ENCODE measurements around the gene WNK1. TPM values are rescaled to one million over a fixed set of nuclear protein-coding genes. Genes with fewer than 3 reads are reported as not detected.

WNK1 gene
- total RNA-seq, 4 donors from 2014 or later: 153 to 220 (median 178) TPM

- DNase-seq (ENCODE audit: low spot score in 2 of 2): no peak
- Histone ChIP-seq H3K27ac (no peak overlapping the region), H3K27me3 (no peaks in the 10 kb centered on the region), H3K36me3 (peaks cover 0 to 8% (median 0%) of the 10 kb centered on the region in 3 donors), H3K9me3 (no peaks in the 10 kb centered on the region), H3K4me1 (peaks cover 0 to 61% (median 12%) of the 10 kb centered on the region in 4 donors), H3K4me3 (no peak overlapping the region)
- TF ChIP-seq EP300 (IDR thresholded peaks at IDR 0.05): no peak
- no peak for TF ChIP-seq POLR2A (IDR thresholded peaks at IDR 0.05)
- TF ChIP-seq CTCF (IDR thresholded peaks at IDR 0.05): no peak
- 39 to 48% methylated on average over 1 of the region's 1 CpG for WGBS, 2 donors
These were observed 8.9 kb downstream of the WNK1 start for GRCh38 chr12:761256-761655.

GRCh38 chr12:765840-766239 lies 13.5 kb downstream of the WNK1 start:
- H3K27me3 ChIP-seq: no peaks in the 10 kb centered on the region
- H3K27ac ChIP-seq: no peak overlapping the region
- H3K4me1 ChIP-seq: peaks cover 0 to 56% (median 7%) of the 10 kb centered on the region in 4 donors
- no peaks in the 10 kb centered on the region for H3K9me3 ChIP-seq
- DNase-seq (ENCODE audit: low spot score in 2 of 2): no peak
- TF ChIP-seq EP300 (IDR thresholded peaks at IDR 0.05): no peak
- TF ChIP-seq CTCF (IDR thresholded peaks at IDR 0.05): no peak
- TF ChIP-seq POLR2A (IDR thresholded peaks at IDR 0.05): no peak
- WGBS, 2 donors: 91 to 96% methylated on average over 1 of the region's 1 CpG
- H3K36me3 ChIP-seq: peaks cover 0 to 8% (median 0%) of the 10 kb centered on the region in 3 donors
- H3K4me3 ChIP-seq: no peak overlapping the region

- no peak overlapping the region for H3K27ac ChIP-seq
These were observed 16.1 kb downstream of the WNK1 start for GRCh38 chr12:768434-768833.

GRCh38 chr12:770479-770878 lies 18.1 kb downstream of the WNK1 start:
- 49 to 58% methylated on average over 2 of the region's 2 CpGs for WGBS, 2 donors
- H3K4me1 ChIP-seq: peaks cover 3 to 69% (median 18%) of the 10 kb centered on the region in 4 donors
- no peak for DNase-seq (ENCODE audit: low spot score in 2 of 2)

More at GRCh38 chr12:768434-768833, 16.1 kb downstream of the WNK1 start:
- no peaks in the 10 kb centered on the region for H3K27me3 ChIP-seq
- no peaks in the 10 kb centered on the region for H3K9me3 ChIP-seq
- H3K4me1 ChIP-seq: peaks cover 0 to 59% (median 7%) of the 10 kb centered on the region in 4 donors
- TF ChIP-seq CTCF (IDR thresholded peaks at IDR 0.05) (no peak), EP300 (IDR thresholded peaks at IDR 0.05) (no peak), POLR2A (IDR thresholded peaks at IDR 0.05) (no peak)
- DNase-seq (ENCODE audit: low spot score in 2 of 2): no peak
- no peaks in the 10 kb centered on the region for H3K36me3 ChIP-seq
- H3K4me3 ChIP-seq: no peak overlapping the region
- WGBS, 2 donors: 93 to 100% methylated on average over 1 of the region's 1 CpG

More at GRCh38 chr12:770479-770878, 18.1 kb downstream of the WNK1 start:
- Histone ChIP-seq H3K27me3 (no peaks in the 10 kb centered on the region), H3K27ac (no peak overlapping the region), H3K4me3 (no peak overlapping the region), H3K9me3 (no peaks in the 10 kb centered on the region), H3K36me3 (no peaks in the 10 kb centered on the region)
- no peak for TF ChIP-seq CTCF (IDR thresholded peaks at IDR 0.05)
- no peak for TF ChIP-seq EP300 (IDR thresholded peaks at IDR 0.05)
- TF ChIP-seq POLR2A (IDR thresholded peaks at IDR 0.05): no peak
